NCI-H510A (cell line): Measurements from ENCODE around the gene PPP1R3C.

ENCODE experiments used
- DNase-seq: peaks from one replicate; lab custom pipeline; 2025; lab: John Stamatoyannopoulos, UW

PPP1R3C gene

DNA sequence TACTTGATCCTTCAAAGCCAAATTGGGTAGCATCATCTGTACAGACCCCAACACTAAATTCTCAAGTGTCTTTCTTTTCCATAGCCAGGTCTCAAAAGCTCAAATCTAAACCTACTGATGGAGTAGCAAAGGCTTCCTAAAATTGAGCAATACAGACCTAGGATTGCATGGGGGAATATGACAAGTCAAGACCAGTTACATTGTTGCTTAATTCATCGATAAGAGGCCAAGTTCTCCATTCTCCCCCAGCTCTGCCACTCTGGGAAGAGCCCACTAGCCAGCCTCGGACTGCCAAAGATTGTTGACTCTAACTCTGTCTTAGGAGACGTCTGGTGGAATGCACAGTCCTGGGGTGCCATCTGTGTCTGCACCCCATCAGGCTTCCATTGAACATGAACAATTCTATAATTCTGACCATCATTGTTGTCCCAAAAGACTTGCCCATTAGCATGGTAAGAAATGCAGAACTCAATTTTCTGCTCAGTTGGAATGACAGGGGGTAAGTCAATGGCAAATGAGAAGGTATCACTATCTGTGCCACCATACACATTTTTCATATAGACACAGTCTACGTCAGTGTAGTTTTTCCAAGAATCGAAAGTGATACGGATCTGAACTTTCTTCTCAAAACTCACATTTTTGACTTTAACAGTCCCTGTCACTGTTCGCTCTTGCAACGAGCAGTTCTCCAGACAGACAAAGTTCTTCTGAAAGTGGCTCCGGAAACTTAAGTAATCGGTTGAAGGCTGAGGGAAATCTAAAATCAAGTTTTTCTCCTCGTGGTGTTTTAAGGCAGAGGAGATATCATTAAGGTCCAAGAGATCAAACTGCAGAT is 2.9 kb downstream of the PPP1R3C start:
- DNase-seq: no peak

GRCh38 chr10:91628383-91628782 is 4.5 kb downstream of the PPP1R3C start:
- no peak for DNase-seq

- no peak for DNase-seq
Measured at GRCh38 chr10:91627344-91628102, 5.3 kb downstream of the PPP1R3C start.

GRCh38 chr10:91626936-91627335 is 5.9 kb downstream of the PPP1R3C start:
- no peak for DNase-seq

GRCh38 chr10:91624633-91625032 is 8.2 kb downstream of the PPP1R3C start:
- no peak for DNase-seq

GRCh38 chr10:91622601-91623000 is 10.3 kb downstream of the PPP1R3C start:
- DNase-seq: no peak

GRCh38 chr10:91621483-91622113 is 11.3 kb downstream of the PPP1R3C start:
- no peak for DNase-seq

DNA sequence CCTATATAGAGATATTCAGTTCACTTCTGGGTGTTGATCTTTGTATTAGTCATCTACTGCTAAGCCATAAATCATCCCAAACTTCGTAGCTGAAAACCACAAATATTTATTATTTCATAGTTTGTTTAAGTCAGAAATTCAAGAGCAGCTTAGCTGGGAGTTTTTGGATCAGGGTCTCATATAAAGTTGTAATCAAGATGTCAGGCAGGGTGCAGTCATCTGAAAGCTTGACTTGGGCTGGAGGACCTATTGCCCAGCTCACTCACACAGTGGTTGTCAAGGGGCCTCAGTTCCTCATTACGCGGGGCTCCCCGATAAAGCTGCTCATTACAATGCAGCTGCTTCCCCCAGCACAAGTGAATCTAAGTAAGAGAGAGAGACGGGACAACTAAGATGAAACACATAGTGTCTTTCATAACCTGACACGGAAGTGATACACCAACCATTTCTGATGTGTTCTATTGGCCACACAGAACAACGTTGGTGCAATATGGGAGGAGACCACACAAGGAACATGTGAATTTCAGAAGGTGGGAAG is 15.7 kb downstream of the PPP1R3C start:
- DNase-seq: no peak

DNA sequence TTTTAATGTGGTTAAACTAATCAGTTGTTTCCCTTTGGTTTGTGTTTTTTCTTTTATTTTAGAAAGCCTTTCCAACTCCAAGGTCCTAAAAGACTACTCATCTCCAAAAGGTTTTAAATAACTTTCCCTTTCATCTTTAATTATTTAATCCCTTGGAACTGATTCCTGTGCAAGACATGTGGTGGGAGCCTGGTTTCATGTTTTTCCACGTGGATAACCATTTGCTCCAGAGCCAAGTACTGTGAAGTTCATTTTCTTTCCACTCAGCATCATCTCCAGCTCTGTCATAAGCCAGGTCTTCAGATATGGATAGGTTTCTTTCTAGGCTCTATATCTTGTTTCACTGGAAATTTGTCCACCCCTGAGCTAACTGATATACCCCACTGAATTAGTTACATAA is 16.7 kb downstream of the PPP1R3C start:
- no peak for DNase-seq

- DNase-seq: no peak
Measured at GRCh38 chr10:91614225-91614624, 18.6 kb downstream of the PPP1R3C start.

- no peak for DNase-seq
Measured at GRCh38 chr10:91613411-91614187, 19.3 kb downstream of the PPP1R3C start.

DNA sequence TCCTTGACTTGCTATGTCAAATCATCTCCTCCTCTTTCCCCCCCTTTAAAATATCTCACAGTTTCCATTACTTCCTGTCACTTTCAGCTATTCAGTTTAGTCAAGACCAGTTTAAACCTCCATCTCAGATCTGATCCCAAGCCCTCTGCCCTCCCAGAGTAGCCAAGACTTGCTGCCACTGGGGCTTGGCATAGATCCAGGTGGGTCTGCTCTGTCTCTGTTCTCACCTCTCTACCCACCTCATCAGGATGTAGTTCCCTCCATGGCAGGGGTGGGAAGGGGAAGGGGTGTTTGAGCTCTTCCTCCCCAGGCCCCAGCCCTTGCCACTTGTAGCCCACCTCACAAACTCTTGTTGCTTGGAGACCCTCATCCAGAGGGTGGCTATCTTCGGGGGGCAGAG is 22.0 kb downstream of the PPP1R3C start:
- no peak for DNase-seq

- no peak for DNase-seq
Measured at GRCh38 chr10:91610444-91610843, 22.4 kb downstream of the PPP1R3C start.

DNA sequence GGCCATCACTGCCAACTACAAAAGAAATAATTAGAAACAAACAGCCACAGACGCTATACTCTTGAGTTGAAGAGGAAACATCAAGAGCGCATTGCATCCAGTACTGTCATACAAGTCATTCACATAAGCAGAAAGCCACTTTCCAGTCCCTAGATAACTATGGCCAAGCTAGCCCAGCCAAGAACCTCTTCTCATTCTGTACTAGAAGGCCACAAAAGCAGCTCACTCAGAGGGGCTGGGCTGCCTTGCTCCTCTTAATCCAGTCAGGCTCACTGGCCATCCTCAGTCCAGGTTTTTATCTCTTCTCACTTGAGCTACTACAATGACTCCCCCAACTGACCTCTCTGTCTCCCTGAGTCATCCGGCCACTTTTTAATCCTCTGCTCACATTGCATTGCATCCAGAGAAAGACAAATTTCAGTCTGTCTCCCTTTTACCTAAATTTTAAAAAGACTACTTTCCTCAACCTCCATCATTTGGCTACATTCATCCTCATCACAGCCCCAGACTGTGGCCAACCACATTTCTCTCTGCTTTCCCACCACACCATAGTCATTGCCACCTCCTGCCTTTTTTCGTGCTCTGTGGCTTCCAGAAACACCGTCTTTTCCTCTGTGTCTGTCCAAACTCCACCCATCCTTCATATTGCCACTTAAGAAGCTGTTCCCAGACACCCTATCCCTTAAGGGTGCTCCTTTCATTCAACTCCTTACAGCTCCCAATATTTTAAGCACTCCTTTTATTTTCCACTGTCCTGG is 25.0 kb downstream of the PPP1R3C start:
- DNase-seq: no peak

DNA sequence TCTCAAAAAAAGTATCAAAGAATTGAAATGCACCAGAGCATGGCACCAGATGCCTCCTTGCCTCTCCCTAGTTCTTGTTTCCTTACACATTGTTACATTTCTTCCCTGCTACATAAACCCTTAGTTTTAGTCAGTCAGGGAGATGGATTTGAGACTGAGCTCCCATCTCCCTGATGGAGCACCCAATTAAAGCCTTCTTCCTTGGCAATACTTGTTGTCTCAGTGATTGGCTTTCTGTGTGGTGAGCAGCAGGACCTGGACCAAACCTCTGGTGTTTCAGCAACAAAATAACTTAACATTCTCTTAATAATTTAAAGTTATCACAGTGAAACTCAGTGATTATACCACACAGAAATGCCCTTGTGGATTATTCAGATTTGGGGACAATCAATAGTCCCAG is 26.9 kb downstream of the PPP1R3C start:
- no peak for DNase-seq

DNA sequence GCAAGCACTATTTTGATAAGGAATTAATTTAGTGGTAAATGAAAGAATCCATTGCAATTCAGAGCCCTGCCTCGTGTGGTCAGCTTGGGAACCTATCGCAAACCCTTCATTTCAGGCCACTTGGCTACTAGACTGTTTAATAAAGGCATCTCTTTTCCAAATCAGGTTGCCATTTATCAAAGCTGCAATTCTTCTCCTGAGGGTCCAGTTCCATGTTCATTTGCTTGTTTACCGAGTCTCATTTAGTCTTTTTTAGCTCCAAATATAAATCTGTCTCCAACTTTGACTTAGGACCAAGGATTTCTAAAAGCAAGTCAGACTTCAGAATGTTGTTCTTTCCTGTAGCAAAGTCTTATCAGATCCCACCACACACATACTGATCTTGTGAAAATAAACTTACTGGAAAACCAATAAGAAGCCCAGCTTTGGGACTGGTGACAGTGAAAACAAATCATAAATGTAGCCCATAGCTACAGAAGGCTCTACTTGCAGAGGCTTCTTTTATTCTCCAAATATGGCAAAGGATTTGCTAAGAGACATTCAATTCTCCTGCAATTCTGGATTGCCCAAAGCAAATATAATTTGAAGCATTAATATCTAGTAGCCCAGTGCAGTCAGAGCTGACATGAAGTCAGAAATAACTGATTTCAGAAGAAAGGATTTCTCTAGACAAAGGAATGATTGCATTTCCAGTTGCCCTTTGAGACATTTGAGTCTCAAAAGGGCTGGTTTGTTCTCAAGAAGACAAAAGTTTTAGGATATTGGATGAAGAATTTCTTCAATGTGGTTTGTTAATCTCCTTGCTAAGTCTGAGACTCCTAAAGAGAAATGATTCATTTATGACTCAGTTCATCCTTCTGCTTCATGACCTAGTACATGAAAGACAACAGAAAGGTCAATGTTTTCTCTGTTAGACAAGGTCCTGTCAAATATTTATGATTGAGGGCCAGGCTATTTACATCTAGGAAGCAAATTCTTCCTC is 28.0 kb downstream of the PPP1R3C start:
- no peak for DNase-seq

DNA sequence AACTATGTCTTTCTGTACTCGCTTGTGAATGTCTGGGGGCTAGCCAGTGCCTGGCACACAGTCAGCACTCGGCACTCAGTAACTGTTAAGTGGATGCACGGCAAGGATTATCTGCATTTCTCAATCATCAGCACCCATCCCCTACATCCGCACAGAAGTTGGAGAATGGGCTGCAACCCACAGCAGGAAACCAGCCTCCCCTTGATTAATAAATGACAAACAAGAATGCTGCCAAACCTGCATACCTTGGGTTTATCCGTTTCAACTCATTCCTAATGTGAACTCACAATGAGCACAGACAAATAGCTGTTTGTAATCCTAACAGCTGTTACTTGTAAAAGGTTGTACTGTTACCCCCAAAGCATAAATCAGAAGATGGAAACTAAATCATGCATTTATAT is 28.9 kb downstream of the PPP1R3C start:
- DNase-seq: no peak

- no peak for DNase-seq
Measured at GRCh38 chr10:91602868-91603568, 29.9 kb downstream of the PPP1R3C start.

- DNase-seq: no peak
Measured at GRCh38 chr10:91602449-91602848, 30.4 kb downstream of the PPP1R3C start.
